Fibroblast of skin of left biceps (primary cell): ENCODE measurements around the gene KANK4.

Source experiments
- DNase-seq, 2 experiments: peaks; one replicate each; pipeline ENCODE4 v3.0.0-alpha.2; 2013; ENCODE audit warnings: low read depth in 2 of 2

KANK4 gene

DNA sequence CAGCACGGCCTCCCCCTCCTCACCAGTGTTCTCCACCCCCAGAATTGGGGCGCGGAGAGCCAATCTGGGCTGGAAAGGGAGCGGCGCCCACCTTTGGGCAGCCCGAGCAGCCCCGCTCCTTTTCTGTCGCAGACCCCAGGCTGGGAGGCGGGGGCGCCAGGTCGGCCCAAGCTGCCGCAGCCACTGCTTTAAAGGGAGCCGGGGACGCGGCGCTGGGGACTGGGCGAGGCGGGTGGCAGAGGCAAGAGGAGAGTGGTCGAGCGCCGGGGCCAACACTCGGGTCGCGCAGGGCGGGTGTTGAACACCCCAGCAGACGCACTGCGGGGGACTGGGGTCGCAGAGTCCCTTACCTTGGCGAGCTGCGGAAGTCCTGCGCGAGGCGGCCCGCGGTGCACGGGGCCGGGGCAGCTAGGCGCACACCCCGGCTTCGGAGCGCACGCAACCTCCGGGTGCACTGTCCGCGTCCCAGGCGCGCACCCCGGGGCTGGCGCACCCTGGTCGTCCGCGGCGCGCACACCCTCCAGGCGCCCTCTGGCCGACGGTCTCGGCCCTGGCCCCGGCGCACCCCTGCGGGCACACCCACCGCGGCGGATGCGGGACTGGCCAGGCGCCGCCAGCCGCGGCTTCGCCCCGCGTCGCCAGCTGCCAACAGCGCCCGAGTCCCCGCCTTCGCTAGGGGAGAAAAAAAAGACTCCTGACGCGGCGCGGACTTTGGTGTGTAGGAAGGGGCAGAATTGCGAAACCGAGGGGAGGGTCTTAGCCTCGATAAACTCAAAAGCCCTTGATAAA lies at the start of gene KANK4:
TSS of gene KANK4 (minus strand) at position 679 of the 789 bp plus-strand sequence. CDS start 37,870 bp downstream, outside the sequence.
- no peak for DNase-seq

GRCh38 chr1:62368989-62369388 lies 49.8 kb upstream of the KANK4 start:
- no peak for DNase-seq

- DNase-seq, result no peak
Measured at GRCh38 chr1:62367005-62367557, 47.8 kb upstream of the KANK4 start.

- no peak for DNase-seq
Measured at GRCh38 chr1:62364721-62365120, 45.5 kb upstream of the KANK4 start.

DNA sequence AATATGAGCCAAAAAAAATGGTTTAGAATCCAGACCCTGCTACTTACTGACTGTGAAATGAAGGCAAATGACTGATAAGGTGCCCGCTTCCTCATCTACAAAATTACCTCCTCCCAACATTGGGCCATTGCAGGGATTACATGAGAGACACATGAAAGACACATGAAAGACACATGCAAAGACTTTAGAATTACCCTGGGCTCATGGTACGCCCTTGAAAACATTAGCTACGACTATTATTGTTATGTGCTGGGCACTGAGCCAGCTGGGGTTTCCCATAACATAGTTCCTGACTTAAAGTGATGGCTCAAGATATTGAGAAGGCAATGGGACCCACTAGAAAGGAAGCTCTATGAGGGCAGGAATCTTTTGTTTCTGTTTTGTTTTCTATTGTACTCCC lies 43.7 kb upstream of the KANK4 start:
- DNase-seq, result no peak

DNA sequence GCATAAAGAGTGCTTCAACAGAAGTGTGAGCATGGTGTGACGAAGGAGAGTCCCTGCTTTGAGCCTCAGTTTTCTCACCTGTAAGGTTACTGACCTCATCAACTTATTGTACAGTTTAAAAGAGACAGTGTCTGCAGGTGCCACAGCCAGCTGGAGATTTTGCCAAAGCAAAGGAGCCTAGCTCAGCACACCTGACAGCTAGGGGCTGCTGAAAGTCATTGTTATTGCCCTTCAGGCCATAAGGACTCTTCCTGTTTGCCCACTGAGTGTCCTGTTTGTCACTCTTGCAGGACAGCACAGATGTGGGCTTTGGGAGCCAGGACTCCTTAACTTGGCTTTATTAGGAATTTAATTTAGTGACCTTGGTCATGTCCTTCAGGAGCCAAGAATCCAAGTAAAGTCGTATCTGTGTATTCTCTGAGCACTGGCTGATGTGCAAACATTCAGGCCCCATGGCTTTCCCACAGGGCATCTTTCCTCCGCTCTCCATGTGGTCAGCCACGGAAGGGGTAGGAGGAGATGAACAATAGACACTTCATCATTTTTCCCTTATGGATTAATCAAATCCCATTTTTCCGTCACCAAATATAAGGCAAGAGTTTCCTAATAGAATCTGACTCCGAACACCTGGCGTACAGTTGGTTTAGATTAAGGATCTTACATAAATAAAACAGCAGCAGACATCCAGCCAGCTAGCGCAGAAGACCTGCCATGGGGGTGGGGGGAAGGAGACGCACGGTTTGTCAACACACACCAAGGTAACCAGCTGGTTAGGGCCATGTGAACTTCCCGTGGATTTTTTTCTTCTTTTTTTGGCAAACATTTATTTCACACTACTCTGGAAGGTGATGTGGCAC lies 43.1 kb upstream of the KANK4 start:
- DNase-seq, result no peak

DNA sequence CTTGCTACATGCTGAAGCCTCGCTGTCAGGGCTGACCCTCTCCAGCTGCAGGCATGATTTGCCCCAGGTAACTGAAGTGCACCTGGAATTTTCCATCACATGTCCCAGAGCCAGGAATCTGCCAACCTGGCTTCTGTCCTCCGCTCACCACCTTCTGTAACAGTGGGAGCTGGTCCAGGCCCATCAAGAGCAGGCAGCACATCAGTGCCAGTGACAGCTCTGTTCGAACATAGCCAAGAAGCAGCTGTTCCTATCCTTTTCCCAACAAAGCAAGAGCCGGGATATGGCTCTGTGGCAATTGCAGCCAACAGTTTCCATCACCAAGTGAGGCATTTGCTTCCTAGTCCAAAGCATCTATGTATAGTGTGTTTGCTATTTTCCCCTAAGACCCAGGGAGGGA lies 42.2 kb upstream of the KANK4 start:
- DNase-seq, result no peak

DNA sequence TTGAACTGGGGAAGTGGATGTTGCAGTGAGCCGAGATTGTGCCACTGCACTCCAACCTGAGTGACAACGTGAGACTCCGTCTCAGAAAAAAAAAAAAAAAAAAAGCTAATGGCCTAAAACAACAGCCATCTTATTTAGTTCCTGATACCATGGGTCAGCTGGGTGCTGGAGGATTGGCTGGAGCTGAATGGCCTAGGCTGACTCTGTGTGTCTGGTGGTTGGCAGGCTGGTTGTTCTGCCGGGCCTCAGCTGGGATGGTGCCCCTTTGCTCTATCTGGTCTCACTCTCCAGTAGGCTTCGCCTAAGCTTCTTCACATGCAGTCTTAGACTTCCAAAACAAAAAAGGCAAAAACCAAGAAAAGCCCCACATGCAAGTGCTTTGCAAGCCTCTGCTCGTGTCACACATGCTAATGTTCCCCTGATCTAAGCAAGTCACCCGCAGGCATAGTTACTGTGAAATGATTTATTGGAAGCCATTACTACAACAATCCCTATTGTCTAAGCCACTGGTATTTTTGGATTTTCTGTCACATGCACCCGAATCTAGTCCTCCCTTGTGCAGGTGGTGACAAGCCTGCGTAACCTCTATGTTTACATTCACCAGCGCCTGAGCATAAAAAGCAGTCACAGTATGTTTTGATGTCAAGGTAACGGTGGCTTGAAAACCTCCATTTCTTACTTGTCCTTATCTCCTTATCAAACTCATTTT lies 39.6 kb upstream of the KANK4 start:
- DNase-seq, result no peak

DNA sequence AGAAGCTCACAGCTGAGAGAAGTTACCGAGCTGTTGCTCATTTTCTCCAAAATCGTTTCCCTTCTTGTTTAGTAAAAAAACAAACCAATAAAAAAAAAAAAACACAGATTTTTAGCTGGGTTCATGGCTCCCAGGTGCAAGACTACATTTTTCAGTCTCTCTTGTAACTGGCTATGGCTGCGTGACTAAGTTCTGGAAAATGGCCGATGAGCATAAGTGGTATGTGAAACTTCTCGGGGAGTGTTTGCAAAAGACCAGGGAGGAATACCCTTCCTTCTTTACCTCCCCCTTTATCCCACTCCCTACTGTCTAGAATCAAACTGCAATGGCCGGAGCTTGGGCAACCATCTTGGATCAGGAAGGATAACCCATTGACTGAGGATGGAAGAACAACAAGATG lies 38.7 kb upstream of the KANK4 start:
- DNase-seq, result no peak

DNA sequence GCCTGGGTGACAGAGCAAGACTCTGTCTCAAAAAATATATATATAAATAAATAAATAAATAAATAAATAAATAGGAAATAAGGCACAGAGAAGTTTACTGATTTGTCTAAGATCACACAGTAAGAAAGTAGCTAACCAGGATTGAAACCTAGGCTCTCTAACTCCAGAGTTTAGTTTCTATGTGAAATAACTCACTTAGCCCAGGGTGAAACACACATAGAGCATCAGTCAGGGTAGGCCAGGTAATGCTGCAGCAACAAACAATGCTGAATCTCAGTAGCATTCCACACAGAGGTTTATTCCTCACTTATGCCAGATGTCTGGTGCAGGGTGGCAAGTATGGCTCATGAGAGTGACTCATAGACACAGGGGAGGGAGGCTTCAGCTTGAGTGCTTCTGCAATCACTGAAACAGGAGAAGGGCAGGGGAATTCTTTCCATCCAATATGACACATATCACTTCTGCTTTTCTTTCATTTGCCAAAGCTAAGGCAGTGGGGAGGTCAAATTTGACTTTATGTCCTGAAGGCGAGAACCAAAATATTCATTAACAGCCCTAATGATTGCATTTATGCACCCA lies 37.1 kb upstream of the KANK4 start:
- peak; percentile 36 to 49 for DNase-seq

GRCh38 chr1:62355095-62355494 lies 35.9 kb upstream of the KANK4 start:
- no peak for DNase-seq

DNA sequence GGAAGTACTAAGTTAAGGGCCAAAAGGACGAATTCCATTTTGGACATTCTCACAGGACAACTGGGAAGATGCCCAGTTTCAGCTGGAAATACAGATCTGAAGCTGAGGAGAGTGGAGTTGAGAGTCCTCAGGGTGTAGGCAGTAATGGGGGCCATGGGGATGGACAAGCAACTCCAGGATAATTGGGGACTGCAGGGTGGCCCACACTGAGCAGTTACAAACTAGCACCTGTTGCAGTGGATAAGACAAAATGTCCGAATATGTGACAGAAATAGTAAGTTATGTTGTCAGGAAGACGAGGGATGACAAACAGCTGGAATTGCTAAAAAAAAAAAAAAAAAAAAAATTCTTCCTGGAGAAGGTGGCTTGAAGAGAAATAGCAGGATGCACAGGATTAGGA lies 34.6 kb upstream of the KANK4 start:
- no peak for DNase-seq

- no peak for DNase-seq
Measured at GRCh38 chr1:62352387-62352786, 33.2 kb upstream of the KANK4 start.

GRCh38 chr1:62349470-62350233 lies 30.4 kb upstream of the KANK4 start:
- no peak for DNase-seq

GRCh38 chr1:62346886-62347285 lies 27.7 kb upstream of the KANK4 start:
- no peak for DNase-seq

DNA sequence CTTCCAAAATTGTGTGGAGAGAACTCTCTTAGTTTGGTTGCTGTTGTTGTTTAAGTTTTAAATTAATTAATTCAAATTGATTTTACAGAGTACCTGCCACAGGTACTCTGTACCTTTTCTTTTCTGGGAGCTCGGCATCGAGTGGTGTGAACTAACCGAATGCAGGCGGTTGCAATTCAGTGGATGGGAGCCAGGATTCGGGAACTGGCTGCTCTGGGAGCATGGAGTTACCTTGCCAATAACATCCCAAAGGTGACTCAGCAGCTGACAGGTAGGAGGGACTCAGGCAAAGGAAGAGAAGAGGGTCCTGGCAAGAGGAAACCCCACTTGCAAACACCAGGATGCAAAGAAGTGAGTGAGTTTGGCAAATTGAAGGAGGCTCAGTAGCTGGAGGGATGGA lies 24.7 kb upstream of the KANK4 start:
- DNase-seq, result no peak

- no peak for DNase-seq
Measured at GRCh38 chr1:62342270-62342669, 23.0 kb upstream of the KANK4 start.

GRCh38 chr1:62341615-62342014 lies 22.4 kb upstream of the KANK4 start:
- DNase-seq, result no peak

DNA sequence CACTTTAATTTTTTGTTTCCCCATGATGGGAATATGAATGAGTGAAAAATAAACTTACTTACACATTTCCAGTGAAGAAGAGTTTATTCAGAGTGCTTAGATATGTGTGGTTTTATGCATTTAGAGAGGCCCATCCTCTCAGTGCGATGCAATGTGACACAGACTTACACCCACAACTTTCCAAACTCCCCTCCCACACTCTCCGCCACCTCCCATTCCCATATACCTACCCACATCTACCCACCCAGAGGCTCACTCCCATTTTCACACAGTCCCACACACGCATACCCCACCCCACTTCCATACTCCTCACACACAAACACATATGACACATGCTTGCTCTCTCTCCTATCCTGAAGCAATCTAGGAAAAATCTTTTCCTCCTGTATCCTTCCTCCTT lies 21.9 kb upstream of the KANK4 start:
- DNase-seq, result no peak

GRCh38 chr1:62337706-62338631 lies 18.7 kb upstream of the KANK4 start:
- DNase-seq, result no peak
